ENCODE data around the gene PAN3. TPM values are rescaled to one million over a fixed set of nuclear protein-coding genes. Genes with fewer than 3 reads are reported as not detected.

Gene PAN3
- total and polyA plus RNA-seq, 7 donors = 5.1 to 43.3 (median 39.2) TPM

DNA sequence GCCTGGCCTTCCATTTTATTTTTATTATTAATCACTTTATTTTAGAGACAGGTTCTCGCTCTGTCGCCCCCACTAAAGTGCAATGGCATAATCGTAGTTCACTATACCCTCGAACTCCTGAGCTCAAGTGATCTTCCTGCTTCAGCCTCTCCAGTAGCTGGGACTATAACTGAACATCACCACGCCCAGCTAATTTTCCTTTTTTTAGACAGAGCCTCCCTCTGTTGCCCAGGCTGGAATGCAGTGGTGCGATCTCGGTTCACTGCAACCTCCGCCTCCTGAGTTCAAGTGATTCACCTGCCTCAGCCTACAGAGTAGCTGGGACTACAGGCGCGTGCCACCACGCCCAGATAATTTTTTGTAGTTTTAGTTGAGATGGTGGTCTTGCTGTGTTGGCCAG lies 6.7 kb upstream of the PAN3 start:
- intact Hi-C loops (cut with DNase I) = loop anchor here (10.0 kb wide), 3 partner anchors 507 to 1147 kb away; partner anchors contain the start of genes LNX2, POLR1D and POMP
- no peak overlapping the region for H3K27ac ChIP-seq
- H3K36me3 ChIP-seq = no peaks in the 10 kb centered on the region
- H3K9me3 ChIP-seq = no peaks in the 10 kb centered on the region
- peaks cover 0 to 2% (median under 1%) of the 10 kb centered on the region in 4 donors for H3K4me1 ChIP-seq
- DNase-seq = no peak
- H3K27me3 ChIP-seq = no peaks in the 10 kb centered on the region
- no peak overlapping the region for H3K4me3 ChIP-seq
- no peak for TF ChIP-seq POLR2A (IDR thresholded peaks at IDR 0.05)
- no peak for TF ChIP-seq EP300 (IDR thresholded peaks at IDR 0.05)
- TF ChIP-seq, protein P1, sequence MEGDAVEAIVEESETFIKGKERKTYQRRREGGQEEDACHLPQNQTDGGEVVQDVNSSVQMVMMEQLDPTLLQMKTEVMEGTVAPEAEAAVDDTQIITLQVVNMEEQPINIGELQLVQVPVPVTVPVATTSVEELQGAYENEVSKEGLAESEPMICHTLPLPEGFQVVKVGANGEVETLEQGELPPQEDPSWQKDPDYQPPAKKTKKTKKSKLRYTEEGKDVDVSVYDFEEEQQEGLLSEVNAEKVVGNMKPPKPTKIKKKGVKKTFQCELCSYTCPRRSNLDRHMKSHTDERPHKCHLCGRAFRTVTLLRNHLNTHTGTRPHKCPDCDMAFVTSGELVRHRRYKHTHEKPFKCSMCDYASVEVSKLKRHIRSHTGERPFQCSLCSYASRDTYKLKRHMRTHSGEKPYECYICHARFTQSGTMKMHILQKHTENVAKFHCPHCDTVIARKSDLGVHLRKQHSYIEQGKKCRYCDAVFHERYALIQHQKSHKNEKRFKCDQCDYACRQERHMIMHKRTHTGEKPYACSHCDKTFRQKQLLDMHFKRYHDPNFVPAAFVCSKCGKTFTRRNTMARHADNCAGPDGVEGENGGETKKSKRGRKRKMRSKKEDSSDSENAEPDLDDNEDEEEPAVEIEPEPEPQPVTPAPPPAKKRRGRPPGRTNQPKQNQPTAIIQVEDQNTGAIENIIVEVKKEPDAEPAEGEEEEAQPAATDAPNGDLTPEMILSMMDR (IDR thresholded peaks at IDR 0.05) = no peak
- TF ChIP-seq POLR2AphosphoS5 (IDR thresholded peaks at IDR 0.05) = no peak
- 74 to 89% methylated on average over 11 of the region's 11 CpGs for WGBS, 2 donors

DNA sequence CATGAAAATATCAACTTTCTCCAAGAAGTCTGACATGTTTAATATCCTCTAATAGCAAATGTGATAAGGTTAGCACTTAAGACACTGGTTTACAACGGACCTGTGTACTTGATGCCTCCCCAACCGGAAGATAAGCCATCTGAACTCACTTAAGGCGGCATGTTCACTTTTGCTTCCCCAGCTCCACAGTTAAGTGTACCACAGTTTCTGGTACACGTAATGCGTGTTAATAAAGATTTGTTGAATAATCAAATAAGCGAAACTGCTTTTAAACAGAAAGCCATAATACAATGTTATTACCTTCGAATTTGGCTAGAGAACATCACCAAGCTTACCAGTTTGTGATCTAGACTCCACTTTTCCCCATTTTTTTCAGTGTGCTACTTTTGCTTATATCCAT lies 1.4 kb upstream of the PAN3 start:
- no peak for TF ChIP-seq POLR2AphosphoS5 (IDR thresholded peaks at IDR 0.05)
- TF ChIP-seq, protein P1 (IDR thresholded peaks at IDR 0.05) = no peak
- intact Hi-C loops (cut with DNase I) = loop anchor here (5.0 to 10.0 kb wide), 4 partner anchors 512 to 1152 kb away; partner anchors contain the start of genes LNX2, POLR1D and POMP
- no peaks in the 10 kb centered on the region for H3K9me3 ChIP-seq

DNA sequence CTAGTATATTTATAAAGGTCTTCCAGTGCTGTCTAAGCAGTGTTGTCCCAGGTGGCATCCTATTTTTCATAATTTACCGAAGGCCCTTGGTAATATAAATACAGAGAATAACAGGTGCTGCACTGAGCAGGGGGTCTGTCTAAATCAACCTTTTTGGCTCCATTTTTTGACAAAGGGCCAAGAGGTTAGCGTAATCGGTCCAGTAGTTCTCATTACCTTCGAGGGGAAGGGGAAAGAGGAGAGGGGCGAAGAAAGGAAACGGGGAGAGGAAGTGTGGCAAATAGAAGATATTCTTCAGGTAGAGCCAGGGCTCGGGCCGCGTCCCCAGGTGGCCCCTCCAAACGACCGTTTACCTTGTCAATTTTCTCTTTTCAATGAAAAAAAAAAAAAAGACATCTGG lies 749 bp upstream of the PAN3 start:
- WGBS, 2 donors = 1% methylated on average over 11 of the region's 11 CpGs
- DNase-seq = no peak
- intact Hi-C loops (cut with DNase I) = loop anchor here (5.0 to 10.0 kb wide), 4 partner anchors 513 to 1153 kb away; partner anchors contain the start of genes LNX2, POLR1D and POMP

More for the DNA sequence above, 1.4 kb upstream of the PAN3 start:
- 11 to 23% methylated on average over 7 of the region's 7 CpGs for WGBS, 2 donors
- Histone ChIP-seq H3K27ac (peak overlapping the region; percentile 94 to 100 (median 99)), H3K36me3 (no peaks in the 10 kb centered on the region), H3K27me3 (no peaks in the 10 kb centered on the region), H3K4me3 (peak overlapping the region; percentile 74 to 100 (median 99)), H3K4me1 (peaks cover 0 to 25% (median 23%) of the 10 kb centered on the region in 4 donors)
- DNase-seq = no peak

DNA sequence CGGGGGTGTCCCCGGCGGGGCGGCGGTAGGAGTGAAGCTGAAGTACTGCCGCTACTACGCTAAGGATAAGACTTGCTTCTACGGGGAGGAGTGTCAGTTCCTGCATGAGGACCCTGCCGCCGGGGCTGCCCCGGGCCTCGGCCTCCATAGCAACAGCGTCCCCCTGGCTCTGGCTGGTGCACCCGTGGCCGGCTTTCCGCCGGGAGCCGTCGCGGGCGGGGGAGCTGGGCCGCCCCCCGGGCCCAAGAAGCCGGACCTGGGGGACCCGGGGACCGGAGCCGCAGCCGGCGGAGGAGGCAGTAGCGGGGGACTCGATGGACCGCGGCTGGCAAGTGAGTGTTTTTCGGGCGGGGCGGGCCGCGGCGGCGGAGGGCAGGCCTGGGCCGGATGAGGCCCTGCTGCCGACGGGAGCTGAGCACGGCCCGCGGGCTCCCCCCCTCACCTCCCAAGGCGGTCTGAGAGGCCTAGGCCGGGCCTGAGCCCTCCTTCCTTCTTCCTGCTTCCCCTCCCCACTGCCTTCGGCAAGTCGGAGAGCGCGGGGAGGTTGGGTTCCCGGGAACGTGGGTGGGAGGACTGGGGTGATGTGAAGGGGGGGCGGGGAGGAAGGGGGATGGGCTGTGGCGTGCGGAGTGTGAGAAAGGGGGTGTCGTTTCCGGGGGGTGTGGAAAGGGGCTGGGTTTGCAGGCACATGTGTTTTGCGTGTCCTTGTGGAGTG lies 568 bp downstream of the PAN3 start:
- H3K4me3 ChIP-seq = peak overlapping the region; percentile 74 to 100 (median 99)
- WGBS, 2 donors = 0 to 1% methylated on average over 60 of the region's 60 CpGs
- DNase-seq = peak; percentile 93
- H3K27me3 ChIP-seq = no peaks in the 10 kb centered on the region
- H3K9me3 ChIP-seq = no peaks in the 10 kb centered on the region
- intact Hi-C loops (cut with DNase I) = loop anchor here (5.0 to 10.0 kb wide), 4 partner anchors 514 to 1154 kb away; partner anchors contain the start of genes LNX2, POLR1D and POMP
- H3K27ac ChIP-seq = peak overlapping the region; percentile 94 to 100 (median 99)
- TF ChIP-seq EP300 (IDR thresholded peaks at IDR 0.05) = no peak
- TF ChIP-seq, protein P1 (IDR thresholded peaks at IDR 0.05) = no peak
- peak; percentile 23 to 44 for TF ChIP-seq POLR2A (IDR thresholded peaks at IDR 0.05)
- peak; percentile 75 to 90 (median 82) for TF ChIP-seq POLR2AphosphoS5 (IDR thresholded peaks at IDR 0.05)
- H3K4me1 ChIP-seq = peaks cover 0 to 30% (median 28%) of the 10 kb centered on the region in 4 donors
- no peaks in the 10 kb centered on the region for H3K36me3 ChIP-seq

More for the DNA sequence above, 749 bp upstream of the PAN3 start:
- Histone ChIP-seq H3K27ac (peak overlapping the region; percentile 94 to 100 (median 99)), H3K27me3 (no peaks in the 10 kb centered on the region), H3K4me3 (peak overlapping the region; percentile 74 to 100 (median 99)), H3K9me3 (no peaks in the 10 kb centered on the region), H3K36me3 (no peaks in the 10 kb centered on the region), H3K4me1 (peaks cover 0 to 28% (median 25%) of the 10 kb centered on the region in 4 donors)
- no peak for TF ChIP-seq POLR2A (IDR thresholded peaks at IDR 0.05)
- TF ChIP-seq, protein P1 (IDR thresholded peaks at IDR 0.05) = no peak
- no peak for TF ChIP-seq POLR2AphosphoS5 (IDR thresholded peaks at IDR 0.05)
- no peak for TF ChIP-seq EP300 (IDR thresholded peaks at IDR 0.05)

Data from sigmoid colon (tissue), 7 donors.